Midbrain (tissue), 1 donor: ENCODE data around the gene RABGAP1.

Experiments
- DNase-seq: peaks from one replicate; lab custom pipeline; 2025; lab: John Stamatoyannopoulos, UW

The RABGAP1 gene

GRCh38 chr9:123111427-123112014, 170.7 kb downstream of the RABGAP1 start:
- DNase-seq, result no peak

GRCh38 chr9:123112015-123112975, 171.5 kb downstream of the RABGAP1 start:
- DNase-seq, result no peak

GRCh38 chr9:123113185-123113584, 172.4 kb downstream of the RABGAP1 start:
- DNase-seq, result no peak

GRCh38 chr9:123115146-123115913, 174.5 kb downstream of the RABGAP1 start:
- DNase-seq, result no peak

GRCh38 chr9:123116036-123116435, 175.2 kb downstream of the RABGAP1 start:
- no peak for DNase-seq

- no peak for DNase-seq
These were observed 178.7 kb downstream of the RABGAP1 start for GRCh38 chr9:123119566-123119965.

- no peak for DNase-seq
These were observed 179.3 kb downstream of the RABGAP1 start for GRCh38 chr9:123120131-123120530.

- DNase-seq, result no peak
These were observed 180.1 kb downstream of the RABGAP1 start for GRCh38 chr9:123120953-123121352.

GRCh38 chr9:123121457-123121856, 180.6 kb downstream of the RABGAP1 start:
- DNase-seq, result no peak

GRCh38 chr9:123127512-123128075, 186.8 kb downstream of the RABGAP1 start:
- DNase-seq, result no peak

GRCh38 chr9:123128591-123128990, 187.8 kb downstream of the RABGAP1 start:
- DNase-seq, result no peak

- no peak for DNase-seq
These were observed 188.6 kb downstream of the RABGAP1 start for GRCh38 chr9:123129423-123129822.

GRCh38 chr9:123131258-123131657, 190.4 kb downstream of the RABGAP1 start:
- no peak for DNase-seq

- no peak for DNase-seq
These were observed 191.2 kb downstream of the RABGAP1 start for GRCh38 chr9:123131993-123132392.

- no peak for DNase-seq
These were observed 191.9 kb downstream of the RABGAP1 start for GRCh38 chr9:123132696-123133095.

GRCh38 chr9:123135430-123135829, 194.6 kb downstream of the RABGAP1 start:
- DNase-seq, result no peak

- DNase-seq, result no peak
These were observed 197.3 kb downstream of the RABGAP1 start for GRCh38 chr9:123138163-123138562.

- DNase-seq, result no peak
These were observed 208.2 kb downstream of the RABGAP1 start for GRCh38 chr9:123149067-123149466.

GRCh38 chr9:123150708-123151503, 210.1 kb downstream of the RABGAP1 start:
- no peak for DNase-seq
